Subcutaneous abdominal adipose tissue (tissue), 5 donors: ENCODE data around the gene FMN2.

ENCODE experiments used
- H3K27ac ChIP-seq: one replicate; pipeline ENCODE4 v1.7.0; 2013; ENCODE audit warnings: low read depth, mild to moderate bottlenecking, inconsistent platforms, low read length, moderate library complexity
- H3K27me3 ChIP-seq, 5 donors: one replicate each; pipeline ENCODE4 v1.7.0; 2013; ENCODE audit warnings: low read length in 5 of 5, inconsistent platforms in 1 of 5; ENCODE audit not compliant: control insufficient read depth in 5 of 5, insufficient read depth in 4 of 5
- H3K36me3 ChIP-seq, 5 donors: one replicate each; pipeline ENCODE4 v1.7.0; 2013; ENCODE audit warnings: low read length in 5 of 5; ENCODE audit not compliant: control insufficient read depth in 5 of 5, insufficient read depth in 5 of 5
- H3K4me1 ChIP-seq, 5 donors: one replicate each; pipeline ENCODE4 v1.7.0; 2013; ENCODE audit warnings: low read length in 5 of 5, mild to moderate bottlenecking in 3 of 5, moderate library complexity in 1 of 5; ENCODE audit not compliant: control insufficient read depth in 5 of 5, insufficient read depth in 5 of 5
- H3K4me3 ChIP-seq, 5 donors: one replicate each; pipeline ENCODE4 v1.7.0; 2013; ENCODE audit warnings: low read length in 5 of 5, low read depth in 1 of 5
- H3K9ac ChIP-seq, 5 donors: one replicate each; pipeline ENCODE4 v1.7.0; 2013; ENCODE audit warnings: low read length in 5 of 5, mild to moderate bottlenecking in 4 of 5, moderate library complexity in 3 of 5
- H3K9me3 ChIP-seq, 5 donors: one replicate each; pipeline ENCODE4 v1.7.0; 2013; ENCODE audit warnings: low read length in 5 of 5; ENCODE audit not compliant: control insufficient read depth in 5 of 5
- donor health status: healthy.
- donor health status: healthy.
- donor health status: healthy.
- donor health status: healthy.
- donor health status: healthy.

Gene FMN2

DNA sequence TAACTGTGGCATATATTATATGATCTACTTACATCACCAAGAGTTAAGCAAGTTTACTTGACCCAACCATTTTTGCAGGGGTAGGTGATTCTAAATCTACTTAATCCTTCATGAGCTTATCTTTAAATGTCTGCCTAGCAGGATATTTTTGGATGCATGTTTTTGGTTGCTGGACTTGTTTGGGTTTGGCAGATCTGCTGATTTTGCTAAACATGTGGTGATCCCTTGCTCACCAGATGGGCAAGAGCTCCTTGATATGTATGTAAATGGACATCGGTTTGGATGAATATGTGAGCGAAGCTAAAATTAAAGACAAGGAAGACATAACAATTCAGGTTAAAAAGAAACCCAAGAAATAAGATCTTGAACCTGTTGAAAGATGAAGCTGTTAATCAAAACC, 36.7 kb downstream of the FMN2 start:
- Histone ChIP-seq H3K36me3 (no peaks in the 10 kb centered on the region), H3K4me3 (no peak overlapping the region), H3K9me3 (no peaks in the 10 kb centered on the region), H3K27me3 (peaks cover 0 to 3% (median 0%) of the 10 kb centered on the region in 5 donors), H3K9ac (no peak overlapping the region), H3K4me1 (no peaks in the 10 kb centered on the region), H3K27ac (no peak overlapping the region)

DNA sequence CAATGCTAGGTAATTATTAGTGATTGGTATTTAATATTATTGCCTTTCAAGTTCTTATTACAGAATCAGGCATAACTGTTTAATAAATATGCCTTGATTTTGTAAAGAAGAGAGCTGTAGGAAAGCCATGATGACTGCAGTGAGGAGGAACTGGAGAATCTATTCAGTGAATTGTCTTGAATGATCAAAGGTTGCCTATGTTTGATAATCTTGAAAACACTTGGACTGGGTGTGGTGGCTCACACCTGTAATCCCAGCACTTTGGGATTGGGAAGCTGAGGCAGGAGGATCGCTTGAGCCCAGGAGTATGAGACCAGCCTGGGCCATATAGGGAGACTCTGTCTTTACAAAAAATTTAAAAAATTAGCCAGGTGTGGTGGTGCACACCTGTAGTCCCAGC, 42.4 kb downstream of the FMN2 start:
- Histone ChIP-seq H3K27ac (no peak overlapping the region), H3K4me1 (no peaks in the 10 kb centered on the region), H3K9me3 (no peaks in the 10 kb centered on the region)

DNA sequence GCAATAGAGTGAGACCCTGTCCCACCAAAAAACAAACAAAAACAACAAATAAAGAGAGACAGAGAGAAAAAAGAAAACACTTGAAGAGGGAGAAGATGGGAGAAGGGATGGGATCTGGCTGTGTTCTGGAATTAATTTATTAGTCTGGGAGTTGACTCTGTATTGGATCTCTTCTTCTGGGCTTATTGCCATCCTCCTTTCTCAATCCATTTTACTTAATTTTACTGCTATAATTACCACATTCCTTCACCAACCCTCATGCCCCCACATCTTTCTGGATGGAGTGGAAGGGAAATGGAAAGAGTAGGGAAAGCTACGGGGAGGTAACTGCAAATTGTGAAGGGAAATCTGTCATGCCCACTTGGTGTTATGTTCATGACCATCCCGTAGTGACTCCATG, 42.9 kb downstream of the FMN2 start:
- Histone ChIP-seq H3K4me1 (no peaks in the 10 kb centered on the region), H3K4me3 (no peak overlapping the region), H3K9ac (no peak overlapping the region), H3K9me3 (no peaks in the 10 kb centered on the region), H3K36me3 (no peaks in the 10 kb centered on the region), H3K27me3 (peaks cover 0 to 3% (median 0%) of the 10 kb centered on the region in 5 donors), H3K27ac (no peak overlapping the region)

More for the DNA sequence above, 42.4 kb downstream of the FMN2 start:
- Histone ChIP-seq H3K36me3 (no peaks in the 10 kb centered on the region), H3K9ac (no peak overlapping the region), H3K27me3 (peaks cover 0 to 3% (median 0%) of the 10 kb centered on the region in 5 donors), H3K4me3 (no peak overlapping the region)

DNA sequence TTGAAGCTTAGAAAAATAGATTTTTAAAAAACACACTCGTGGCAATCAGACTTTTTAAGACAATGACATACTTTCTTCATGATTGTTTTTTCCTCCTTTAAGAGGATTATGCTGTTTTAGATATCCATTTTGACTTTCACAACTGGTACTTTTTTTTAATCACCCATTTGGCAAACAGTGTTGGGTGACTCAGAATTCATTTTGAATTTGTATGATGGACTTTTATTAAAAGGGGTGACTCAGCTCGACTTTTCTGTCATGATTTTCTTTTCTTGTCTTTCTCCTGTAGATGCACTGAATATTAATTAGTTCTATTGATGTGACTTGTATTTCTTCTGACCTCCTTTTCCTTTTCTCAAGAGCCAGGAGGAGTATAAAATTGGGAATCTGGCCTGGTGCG, 44.7 kb downstream of the FMN2 start:
- H3K36me3 ChIP-seq, result no peaks in the 10 kb centered on the region
- H3K9ac ChIP-seq, result no peak overlapping the region
- no peak overlapping the region for H3K27ac ChIP-seq
- no peaks in the 10 kb centered on the region for H3K4me1 ChIP-seq
- H3K4me3 ChIP-seq, result no peak overlapping the region
- H3K9me3 ChIP-seq, result no peaks in the 10 kb centered on the region
- H3K27me3 ChIP-seq, result no peaks in the 10 kb centered on the region

DNA sequence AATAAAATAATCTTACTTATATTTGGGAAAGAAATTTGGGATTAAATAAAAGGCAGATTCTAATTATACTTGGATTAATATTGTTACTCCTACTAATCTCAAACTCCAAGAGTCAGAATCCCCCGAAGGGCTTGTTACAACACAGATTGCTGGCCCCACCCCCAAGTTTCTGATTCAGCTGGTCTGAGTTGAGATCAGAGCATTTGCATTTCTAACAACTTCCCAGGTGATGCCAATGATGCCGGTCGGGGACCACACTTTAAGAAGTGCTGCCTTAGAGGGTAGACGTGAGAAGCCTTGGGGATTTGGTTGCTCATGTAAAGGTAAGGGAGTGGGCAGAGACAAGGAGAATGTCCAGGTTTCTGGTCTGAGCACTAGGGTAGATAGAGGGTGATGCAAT, 47.2 kb downstream of the FMN2 start:
- H3K9me3 ChIP-seq, result no peaks in the 10 kb centered on the region

DNA sequence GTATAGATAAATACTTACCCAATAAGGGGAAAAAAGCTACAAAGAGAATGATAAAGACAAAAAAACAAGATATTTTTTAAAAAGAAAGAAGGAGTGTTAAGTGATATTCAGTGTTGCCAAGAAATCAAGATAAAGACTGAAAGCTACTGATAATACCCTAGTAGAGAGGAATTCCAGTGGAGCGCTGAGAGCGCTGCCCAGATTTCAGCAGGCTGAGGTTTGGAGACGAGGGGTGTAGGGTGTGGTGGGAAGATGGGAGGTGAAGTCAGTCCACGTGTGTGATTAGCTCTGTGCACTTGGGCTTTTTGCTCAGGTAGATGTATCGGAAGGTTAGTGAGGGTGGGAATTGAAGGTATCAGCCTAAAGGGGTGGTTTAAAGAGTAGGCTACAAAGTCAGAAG, 47.8 kb downstream of the FMN2 start:
- no peak overlapping the region for H3K4me3 ChIP-seq
- H3K27ac ChIP-seq, result no peak overlapping the region
- no peak overlapping the region for H3K9ac ChIP-seq
- H3K9me3 ChIP-seq, result no peaks in the 10 kb centered on the region
- no peaks in the 10 kb centered on the region for H3K4me1 ChIP-seq
- H3K27me3 ChIP-seq, result peaks cover 0 to 2% (median 0%) of the 10 kb centered on the region in 5 donors
- no peaks in the 10 kb centered on the region for H3K36me3 ChIP-seq

More for the DNA sequence above, 47.2 kb downstream of the FMN2 start:
- H3K4me1 ChIP-seq, result no peaks in the 10 kb centered on the region
- no peak overlapping the region for H3K27ac ChIP-seq
- no peaks in the 10 kb centered on the region for H3K36me3 ChIP-seq
- no peak overlapping the region for H3K9ac ChIP-seq
- H3K4me3 ChIP-seq, result no peak overlapping the region
- peaks cover 0 to 2% (median 0%) of the 10 kb centered on the region in 5 donors for H3K27me3 ChIP-seq

DNA sequence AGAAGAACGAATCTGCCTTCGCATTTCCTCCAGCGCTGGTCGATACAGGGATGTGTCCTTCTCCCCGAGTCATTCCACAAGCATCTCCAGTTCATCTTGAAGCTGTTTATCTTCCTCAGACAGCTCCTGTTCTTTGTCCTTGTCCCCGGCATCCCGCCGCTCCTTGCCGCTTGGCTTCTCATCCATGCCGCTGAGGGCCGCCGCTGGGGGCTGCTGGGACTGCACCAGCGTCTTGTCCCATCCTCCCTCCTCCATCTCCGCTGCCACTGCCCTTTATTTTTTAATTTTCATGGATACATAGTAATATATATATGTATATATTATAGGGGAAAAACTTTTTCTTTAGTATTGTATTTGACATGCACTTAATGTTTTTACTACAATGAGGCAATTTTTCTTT, 53.4 kb downstream of the FMN2 start:
- Histone ChIP-seq H3K9ac (no peak overlapping the region), H3K4me1 (no peaks in the 10 kb centered on the region), H3K4me3 (no peak overlapping the region), H3K27me3 (peaks cover 0 to 3% (median 0%) of the 10 kb centered on the region in 5 donors), H3K9me3 (no peaks in the 10 kb centered on the region), H3K36me3 (no peaks in the 10 kb centered on the region), H3K27ac (no peak overlapping the region)

DNA sequence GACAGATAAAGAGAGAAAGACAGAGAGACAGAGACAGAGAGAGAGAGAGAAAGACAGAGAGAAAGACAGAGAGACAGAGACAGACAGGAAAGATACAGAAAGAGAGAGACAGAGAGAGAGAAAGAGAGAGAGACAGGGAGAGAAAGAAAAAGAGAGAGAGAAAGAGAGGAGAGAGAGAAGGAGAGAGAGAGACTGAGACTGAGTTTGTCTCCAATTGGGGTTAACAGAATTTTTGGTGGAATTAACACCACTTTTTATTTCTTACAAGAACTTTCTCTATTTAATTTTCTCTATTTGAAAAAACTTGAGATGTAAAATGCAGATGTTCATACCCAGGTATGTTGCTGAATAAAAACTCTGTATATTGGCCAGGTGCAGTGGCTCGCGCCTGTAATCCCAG, 56.6 kb downstream of the FMN2 start:
- Histone ChIP-seq H3K9ac (no peak overlapping the region), H3K9me3 (no peaks in the 10 kb centered on the region), H3K36me3 (no peaks in the 10 kb centered on the region), H3K27ac (no peak overlapping the region), H3K4me1 (no peaks in the 10 kb centered on the region), H3K4me3 (no peak overlapping the region), H3K27me3 (peaks cover 0 to 3% (median 0%) of the 10 kb centered on the region in 5 donors)

DNA sequence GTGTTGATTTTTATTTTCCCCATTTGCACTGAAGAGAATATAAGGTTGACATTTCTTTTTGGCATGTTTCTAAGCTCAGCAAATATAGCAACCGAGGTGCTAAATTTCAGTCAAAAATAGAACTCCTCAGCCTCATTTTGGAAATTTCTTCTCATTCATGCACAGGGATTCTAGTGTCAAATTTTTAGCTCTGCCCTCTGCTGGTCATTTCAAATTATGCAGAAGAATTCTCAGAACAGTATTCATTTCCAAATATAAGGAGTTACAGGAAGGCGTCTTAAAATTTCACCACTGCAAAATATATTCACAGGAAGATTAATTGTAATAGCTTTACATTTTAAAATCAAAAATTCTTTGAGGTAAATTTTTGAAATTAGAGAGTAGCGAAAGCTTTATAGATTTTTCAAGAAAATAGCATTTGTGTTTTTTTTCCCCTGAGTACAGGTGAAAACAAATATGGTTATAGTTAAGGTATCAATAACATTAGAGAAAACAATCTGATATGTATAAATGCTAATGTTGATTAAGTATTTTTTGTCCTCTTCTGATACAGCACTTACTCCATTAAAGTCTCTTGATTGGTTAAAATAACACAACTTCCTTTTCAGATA, 57.9 kb downstream of the FMN2 start:
- H3K4me1 ChIP-seq, result no peaks in the 10 kb centered on the region
- no peak overlapping the region for H3K9ac ChIP-seq
- H3K4me3 ChIP-seq, result no peak overlapping the region
- H3K27me3 ChIP-seq, result peaks cover 0 to 3% (median 0%) of the 10 kb centered on the region in 5 donors
- H3K36me3 ChIP-seq, result no peaks in the 10 kb centered on the region
- no peak overlapping the region for H3K27ac ChIP-seq
- H3K9me3 ChIP-seq, result no peaks in the 10 kb centered on the region

DNA sequence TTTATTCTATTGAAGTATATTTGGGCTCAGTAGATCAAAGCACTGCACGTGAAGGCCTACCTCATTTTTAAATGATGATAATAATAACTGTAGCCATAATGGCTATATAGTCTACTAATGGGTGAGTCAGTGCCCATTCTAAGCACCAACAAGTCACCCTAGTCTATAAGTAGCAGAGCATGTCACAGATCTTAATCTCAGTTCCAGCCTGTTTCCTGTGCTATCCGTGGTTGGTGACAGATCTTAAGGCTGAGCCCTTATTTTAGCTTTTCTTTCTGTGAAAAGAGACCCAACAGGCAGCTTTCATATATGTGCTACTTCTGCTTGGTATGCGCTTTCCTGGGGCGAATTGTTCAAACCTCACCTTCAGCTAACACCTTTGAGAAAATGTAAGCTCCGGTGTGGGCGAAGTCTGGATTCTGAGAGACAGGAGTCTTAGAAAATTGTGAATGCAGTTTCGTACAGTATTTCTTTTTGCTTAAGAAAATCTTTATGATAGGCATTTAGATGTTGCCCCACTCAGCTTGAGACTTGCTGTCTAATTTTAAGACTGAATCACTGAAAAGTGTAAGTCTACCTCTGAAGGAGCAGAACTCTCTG, 59.6 kb downstream of the FMN2 start:
- H3K9me3 ChIP-seq, result no peaks in the 10 kb centered on the region
- H3K36me3 ChIP-seq, result no peaks in the 10 kb centered on the region
- no peak overlapping the region for H3K27ac ChIP-seq
- no peaks in the 10 kb centered on the region for H3K27me3 ChIP-seq
- H3K4me3 ChIP-seq, result no peak overlapping the region
- no peaks in the 10 kb centered on the region for H3K4me1 ChIP-seq
- no peak overlapping the region for H3K9ac ChIP-seq
